Gastroesophageal sphincter (tissue), 3 donors: ENCODE results near the gene MAST1.

Experiments
- CTCF ChIP-seq, 4 experiments: fragments of 200-600 bp in 2 of 4; fragments of 450-650 bp in 2 of 4; sonication (generic) in 1 of 4; IDR thresholded peaks; one replicate each; pipeline ENCODE4 v1.5.1; 2017 to 2019; ENCODE audit warnings: antibody characterized with exemption in 4 of 4, mild to moderate bottlenecking in 2 of 4, moderate library complexity in 2 of 4
- EP300 ChIP-seq: sonication (generic); formaldehyde crosslinking; IDR thresholded peaks from one replicate; pipeline ENCODE4 v1.6.1; 2017; ENCODE audit warnings: antibody characterized with exemption, mild to moderate bottlenecking
- POLR2A ChIP-seq, 2 donors: fragments of 450-650 bp; IDR thresholded peaks; one replicate each; pipeline ENCODE4 v1.6.1; 2017; ENCODE audit warnings: antibody characterized with exemption in 2 of 2, mild to moderate bottlenecking in 2 of 2, moderate library complexity in 1 of 2
- POLR2AphosphoS5 ChIP-seq: sonication (generic); formaldehyde crosslinking; IDR thresholded peaks from one replicate; pipeline ENCODE4 v1.6.1; 2017; ENCODE audit warnings: antibody characterized with exemption

- TF ChIP-seq CTCF (IDR thresholded peaks at IDR 0.05) (no peak), POLR2AphosphoS5 (no peak), POLR2A (IDR thresholded peaks at IDR 0.05) (no peak), EP300 (no peak)
Measured at GRCh38 chr19:12873891-12874745, 35.8 kb downstream of the MAST1 start.
